ENCODE data around the gene CAPG.
"Not testable (repeated sequence)": the region's sequence is repeated elsewhere in the genome, so short reads cannot be mapped to it uniquely, and the experiment has no call there.

CAPG gene

GRCh38 chr2:85420536-85421259, 10.5 kb upstream of the CAPG start:
- DNase-seq (ENCODE audit: low read depth), result peak; percentile 81

- DNase-seq (ENCODE audit: low read depth), result no peak
These were observed 9.0 kb upstream of the CAPG start for GRCh38 chr2:85419009-85419675.

DNA sequence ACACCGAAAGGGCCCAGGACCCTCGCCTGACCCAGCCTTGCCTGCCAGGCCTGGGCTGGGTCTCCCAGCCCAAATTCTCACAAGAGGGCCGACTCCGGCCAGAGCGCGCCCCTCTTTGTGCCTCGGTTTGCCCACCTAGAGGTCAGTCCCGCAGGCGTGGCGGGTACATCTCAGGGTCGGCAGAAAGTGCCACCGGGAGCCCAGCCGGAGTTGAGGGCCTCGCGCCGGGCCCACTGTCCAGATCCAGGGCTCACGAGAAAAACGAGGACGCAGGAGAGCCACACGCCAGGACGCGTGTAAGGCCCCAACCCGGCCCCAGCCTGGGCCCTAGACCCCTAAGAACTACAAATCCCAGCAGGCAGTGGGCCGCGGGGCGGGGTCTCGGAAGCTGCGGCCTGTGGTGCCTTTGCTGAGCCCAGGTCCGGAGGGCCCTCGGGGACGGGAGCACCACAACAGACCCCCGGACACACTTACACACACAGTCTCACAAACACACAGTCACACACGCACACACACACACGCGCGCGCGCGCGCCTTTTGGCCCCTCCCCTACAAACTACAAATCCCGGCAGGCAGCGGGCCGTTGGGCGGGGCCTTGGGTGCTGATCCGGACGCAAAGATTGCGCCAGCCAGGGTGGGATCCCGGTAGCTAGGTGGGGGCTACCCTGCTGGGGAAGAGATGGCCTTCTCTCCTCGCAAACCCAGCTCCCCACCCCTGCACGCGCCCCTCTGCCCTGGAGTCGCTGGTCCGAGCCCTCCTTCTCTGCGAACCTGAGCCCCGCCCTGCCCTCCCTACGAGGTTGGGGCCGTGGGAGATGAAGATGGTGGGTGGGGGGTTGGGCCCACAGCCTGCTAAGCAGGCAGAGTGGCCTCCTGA, 8.2 kb upstream of the CAPG start, which contains the start of gene SH2D6:
Gene SH2D6, plus strand, starts transcription at position 583 of the 877 bp plus-strand sequence. CDS start 10,752 bp downstream, outside the sequence.
- peak; percentile 85 for DNase-seq (ENCODE audit: low read depth)

DNA sequence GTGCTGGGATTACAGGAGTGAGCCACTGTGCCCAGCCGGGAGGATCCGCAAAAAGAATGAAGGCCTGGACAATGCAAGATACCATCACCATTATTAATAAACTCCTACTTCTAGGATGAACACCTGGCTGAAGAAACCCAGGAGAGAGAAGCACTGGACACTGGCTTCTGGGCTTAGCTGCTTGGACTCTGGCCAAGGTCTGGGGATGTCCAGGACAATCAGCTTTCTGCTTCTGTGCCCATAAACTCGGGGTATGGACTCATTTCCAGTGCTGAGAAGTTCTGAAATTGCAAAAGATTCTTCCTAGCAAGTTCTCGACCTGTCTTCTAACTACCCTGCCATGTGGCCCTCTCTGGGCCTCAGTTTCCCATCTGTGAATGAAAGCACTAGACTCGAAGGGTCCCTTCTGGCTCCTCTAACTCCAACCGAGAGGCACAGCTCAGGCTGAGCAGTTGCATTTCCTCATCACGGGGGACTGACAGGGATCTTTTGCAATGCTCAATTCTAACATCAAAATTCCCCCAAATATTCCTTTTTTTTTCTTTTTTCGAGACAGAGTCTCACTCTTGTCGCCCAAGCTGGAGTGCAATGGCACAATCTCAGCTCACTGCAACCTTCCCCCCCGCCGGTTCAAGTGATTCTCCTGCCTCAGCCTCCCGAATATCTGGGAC, 5.9 kb upstream of the CAPG start:
- no peak for DNase-seq (ENCODE audit: low read depth)

DNA sequence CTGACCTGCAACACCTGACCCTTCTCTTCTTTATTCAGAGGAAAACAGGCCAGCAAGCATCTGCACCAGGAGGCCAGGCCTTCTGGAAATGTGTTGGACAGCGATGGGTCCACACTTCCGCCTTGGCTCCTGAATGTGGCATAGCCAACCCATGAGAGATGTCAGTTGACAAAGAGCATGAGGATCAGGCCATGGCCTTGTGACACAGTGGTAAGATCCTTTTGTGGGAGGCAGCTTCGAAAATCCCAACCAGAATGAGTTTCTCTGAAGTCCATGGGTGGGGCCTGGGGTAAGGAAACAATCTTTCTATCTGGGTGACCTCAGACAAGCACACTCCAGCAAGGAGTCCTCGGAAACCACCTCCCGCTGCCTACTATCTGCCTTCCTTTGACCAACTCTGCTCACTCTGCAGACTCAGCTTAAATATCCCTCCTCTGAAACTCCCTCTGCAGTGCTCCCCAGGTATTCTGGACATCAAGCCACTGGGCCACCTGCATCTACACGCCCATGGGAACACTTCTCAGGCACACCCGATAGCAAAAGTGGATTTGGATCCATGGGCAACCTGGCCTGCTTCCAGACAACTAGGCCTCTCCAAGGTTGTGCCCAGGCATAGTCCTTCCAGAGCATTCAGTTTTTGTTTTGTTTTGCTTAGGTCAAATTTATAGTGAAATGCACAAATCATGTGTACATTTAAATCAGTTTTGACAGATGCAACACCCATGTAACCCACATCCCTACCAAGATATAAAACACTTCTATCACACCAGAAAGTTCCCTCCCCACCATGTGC, 4.8 kb upstream of the CAPG start:
- no peak for DNase-seq (ENCODE audit: low read depth)

DNA sequence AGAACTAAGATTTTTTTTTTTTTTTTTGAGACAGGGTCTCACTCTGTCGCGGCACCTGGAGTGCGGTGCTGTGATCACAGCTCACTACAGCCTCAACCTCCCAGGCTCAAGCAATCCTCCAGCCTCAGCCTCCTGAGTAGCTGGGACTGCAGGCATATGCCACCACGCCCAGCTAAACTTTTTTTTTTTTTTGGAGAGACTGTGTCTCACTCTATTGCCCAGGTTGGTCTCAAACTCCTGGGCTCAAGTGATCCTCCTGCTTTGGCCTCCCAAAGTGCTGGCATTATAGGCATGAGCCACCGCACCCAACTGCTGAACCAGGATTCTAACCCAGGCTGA, 4.2 kb upstream of the CAPG start:
- not testable (repeated sequence) for DNase-seq (ENCODE audit: low read depth)

DNA sequence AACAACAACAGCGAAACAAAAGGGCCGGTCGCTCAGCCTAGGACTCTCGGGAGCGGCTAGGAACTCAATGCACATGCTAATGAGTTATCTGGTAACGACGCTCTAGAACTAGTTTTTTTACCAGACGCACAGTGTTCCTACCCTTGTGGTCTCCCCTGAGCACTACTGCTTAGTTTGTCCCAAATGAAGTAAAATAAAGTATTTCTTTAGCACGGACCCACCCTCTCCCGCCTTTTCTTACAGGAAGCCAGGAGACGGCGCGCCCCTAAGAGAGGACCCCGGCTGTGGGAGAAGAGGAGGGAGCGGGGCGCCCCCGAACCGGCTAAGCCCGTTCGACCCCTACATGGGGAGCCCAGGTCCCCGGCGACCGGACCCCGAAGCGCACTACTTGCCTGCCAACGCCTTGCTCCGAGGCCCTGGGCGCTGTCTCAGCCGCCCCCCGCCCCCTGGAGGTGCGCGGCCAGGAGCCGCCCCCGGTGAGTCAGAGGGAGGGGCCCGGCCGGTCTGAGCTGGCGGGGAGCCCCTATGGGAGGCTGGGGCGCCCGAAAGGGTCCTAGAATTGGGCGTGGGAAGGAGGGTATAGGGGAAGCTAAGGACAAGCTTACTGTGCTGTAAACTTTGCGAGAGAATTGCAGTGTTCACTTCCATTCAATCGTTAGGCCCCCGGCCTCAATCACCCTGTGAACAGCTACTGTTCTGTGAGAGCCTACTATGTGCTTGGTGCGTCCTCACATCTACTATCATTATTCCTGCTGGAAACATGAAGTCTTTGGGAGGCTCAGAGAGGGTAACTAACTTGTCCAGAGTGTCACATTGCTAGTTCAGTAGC, 3.6 kb upstream of the CAPG start:
- DNase-seq (ENCODE audit: low read depth), result peak; percentile 57

GRCh38 chr2:85411405-85411748, 1.2 kb upstream of the CAPG start:
- DNase-seq (ENCODE audit: low read depth), result no peak

DNA sequence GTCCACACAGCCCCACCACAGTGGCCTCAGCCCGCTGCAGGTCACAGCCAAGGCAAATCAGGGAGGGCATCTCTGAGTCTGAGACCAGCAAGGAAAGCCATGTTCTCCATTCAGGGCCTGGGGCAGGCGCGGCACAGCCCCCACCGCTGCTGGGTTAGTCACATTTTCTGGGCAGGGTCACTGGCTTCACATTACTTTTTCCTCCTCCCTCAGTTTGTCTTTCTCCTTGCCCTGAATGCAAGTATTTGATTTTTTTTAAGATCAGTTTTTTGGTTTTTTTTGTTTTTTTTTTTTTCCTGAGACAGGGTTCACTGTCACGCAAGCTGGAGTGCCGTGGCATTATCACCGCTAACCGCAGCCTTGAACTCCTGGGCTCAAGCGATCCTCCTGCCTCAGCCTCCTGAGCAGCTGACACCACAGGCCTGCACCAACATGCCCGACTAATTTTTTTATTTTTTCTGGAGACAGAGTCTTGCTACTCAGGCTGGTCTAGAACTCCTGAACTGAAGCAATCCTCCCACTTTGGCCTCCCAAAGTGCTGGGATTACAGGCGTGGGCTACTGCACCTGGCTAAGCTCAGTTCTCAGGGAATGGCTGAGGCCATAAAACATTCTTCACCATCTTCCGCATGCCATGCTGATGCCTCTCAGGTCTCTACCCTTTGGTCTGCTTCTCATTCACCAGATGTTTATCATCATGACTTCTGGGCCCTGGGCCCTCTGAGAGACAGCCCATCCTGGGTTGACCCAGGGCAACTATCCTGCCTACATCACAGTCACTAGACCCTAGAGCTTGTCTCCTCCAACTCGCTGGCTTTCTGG, 628 bp upstream of the CAPG start:
- no peak for DNase-seq (ENCODE audit: low read depth)

- peak; percentile 60 for DNase-seq (ENCODE audit: low read depth)
These were observed 4.7 kb downstream of the CAPG start for GRCh38 chr2:85405201-85406059.

GRCh38 chr2:85401844-85402243, 8.3 kb downstream of the CAPG start:
- no peak for DNase-seq (ENCODE audit: low read depth)

DNA sequence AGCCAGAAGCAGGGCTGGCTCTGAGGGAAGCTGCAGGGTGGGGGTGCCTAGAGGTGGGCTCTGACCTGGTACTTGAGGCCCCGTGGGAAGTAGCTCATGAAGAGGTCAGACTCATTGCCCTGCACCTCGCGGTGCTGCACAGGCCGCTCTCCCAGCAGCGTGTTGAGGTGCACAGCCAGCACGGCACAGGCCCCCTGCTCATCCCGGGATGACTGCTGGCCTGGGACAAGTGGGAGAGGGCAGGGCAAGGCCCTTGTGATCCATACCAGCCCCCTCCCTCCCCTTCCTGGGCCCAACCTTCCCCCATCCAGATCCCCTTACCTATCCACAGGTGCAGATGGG, 8.7 kb downstream of the CAPG start:
- DNase-seq (ENCODE audit: low read depth), result no peak

DNA sequence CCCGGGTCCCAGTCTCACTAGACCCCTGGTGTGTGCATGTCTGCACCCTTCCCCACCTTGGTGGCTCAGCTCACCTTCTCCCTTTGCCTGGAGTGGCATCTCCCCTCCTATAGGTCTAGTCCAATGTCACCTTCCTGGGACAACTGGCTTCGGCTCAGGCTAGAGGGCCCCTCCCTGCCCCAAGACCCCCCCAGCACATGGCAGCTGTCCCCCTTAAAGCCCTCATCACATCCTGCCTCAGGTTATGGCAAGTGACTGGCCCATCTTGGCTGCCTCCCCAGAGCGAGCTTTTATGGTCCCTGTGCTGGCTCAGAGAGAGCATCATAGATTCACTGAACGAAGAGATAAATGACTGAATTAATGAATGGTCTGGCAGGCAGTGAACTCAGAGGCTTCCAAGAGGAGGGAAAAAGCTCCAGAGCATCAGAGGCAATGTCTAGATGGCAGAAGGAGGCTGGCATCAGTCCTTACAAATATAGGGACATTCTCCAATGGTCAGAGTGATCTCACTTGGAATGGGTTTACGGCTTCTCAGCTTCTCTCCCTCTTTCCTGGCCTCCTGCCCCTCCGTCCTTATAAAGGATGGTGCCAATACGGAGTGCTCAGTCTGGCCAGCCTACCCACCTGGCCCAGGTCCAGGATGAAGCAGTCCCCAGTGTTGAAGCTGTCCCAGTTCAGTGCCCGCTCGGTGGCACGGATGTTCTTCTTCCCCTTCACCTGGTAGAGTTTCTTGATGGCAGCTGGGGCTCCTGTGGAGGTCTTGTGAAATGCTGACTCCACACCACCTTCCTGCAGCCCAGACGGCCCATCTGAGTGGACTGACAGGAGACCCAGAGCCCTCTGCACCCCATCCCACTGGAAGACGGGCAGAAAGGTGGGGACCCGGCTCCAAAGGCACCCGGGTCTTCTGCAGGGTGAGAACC, 9.4 kb downstream of the CAPG start:
- no peak for DNase-seq (ENCODE audit: low read depth)

GRCh38 chr2:85400023-85400422, 10.1 kb downstream of the CAPG start:
- DNase-seq (ENCODE audit: low read depth), result no peak

GRCh38 chr2:85399183-85399455, 11.0 kb downstream of the CAPG start:
- DNase-seq (ENCODE audit: low read depth), result no peak

DNA sequence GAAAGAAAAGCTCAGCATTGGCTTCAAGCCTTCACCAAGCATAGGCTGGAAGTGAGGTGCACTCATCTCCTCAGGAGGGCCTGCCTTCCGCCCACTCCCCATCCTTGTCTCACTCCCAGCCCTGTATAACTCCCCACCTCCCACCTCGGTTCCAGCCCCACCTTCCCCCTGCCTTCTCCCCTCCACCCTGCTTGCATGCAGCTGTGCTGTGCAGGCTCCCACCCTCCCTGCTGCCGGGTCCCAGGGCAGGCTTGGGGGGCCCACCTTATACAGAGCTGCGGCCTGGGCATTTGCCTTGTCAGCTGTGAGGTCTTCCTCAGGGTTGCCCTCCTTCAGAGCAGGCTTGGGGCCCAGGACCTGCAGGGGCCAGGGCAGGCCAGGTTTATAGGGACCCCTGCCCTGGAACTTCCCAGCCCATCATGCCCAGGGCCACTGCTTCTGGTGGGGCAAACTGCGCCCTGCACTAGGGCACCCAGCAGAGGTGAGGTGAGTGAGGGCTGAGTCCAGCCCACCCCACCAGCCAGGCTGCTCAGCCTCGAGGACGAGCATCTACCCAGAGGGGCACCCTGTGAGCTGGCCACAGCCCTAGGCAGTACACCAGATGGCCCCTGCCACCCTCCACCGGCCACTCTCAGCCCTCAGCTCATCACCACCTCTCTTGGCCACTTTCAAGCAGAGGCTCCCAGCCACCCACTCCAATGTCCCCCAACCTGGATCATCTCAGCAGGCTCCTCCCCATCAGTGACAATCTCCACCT, 11.6 kb downstream of the CAPG start:
- DNase-seq (ENCODE audit: low read depth), result no peak

DNA sequence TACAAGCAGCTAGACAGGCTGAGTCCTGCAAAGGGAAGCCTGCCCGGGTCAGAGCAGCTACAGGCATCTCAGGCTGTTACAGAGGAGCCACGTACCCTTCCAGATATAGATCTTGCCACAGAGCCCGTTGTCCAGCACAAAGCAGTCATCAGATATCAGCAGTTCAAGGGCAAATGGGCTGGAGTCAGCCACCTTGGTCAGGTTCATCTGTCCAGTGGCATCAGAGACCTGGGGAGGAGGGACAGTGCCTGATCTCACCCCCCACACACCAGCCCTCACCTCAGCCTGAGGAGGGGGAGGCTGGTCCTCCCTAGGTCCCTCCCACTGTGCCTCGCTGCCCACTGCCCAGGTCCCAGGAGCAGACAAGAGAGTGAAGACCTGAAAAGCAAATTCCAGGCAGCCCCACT, 12.2 kb downstream of the CAPG start:
- no peak for DNase-seq (ENCODE audit: low read depth)
